Transverse colon (tissue), 3 donors: ENCODE results near the gene DNAJC5.

ENCODE experiments used
- EP300 ChIP-seq: sonication (generic); formaldehyde crosslinking; IDR thresholded peaks from one replicate; pipeline ENCODE4 v1.6.1; 2017; ENCODE audit warnings: antibody characterized with exemption, low read depth
- POLR2A ChIP-seq: fragments of 450-650 bp; IDR thresholded peaks from one replicate; pipeline ENCODE4 v1.6.1; 2016; ENCODE audit warnings: antibody characterized with exemption, mild to moderate bottlenecking, moderate library complexity
- TF ChIP-seq, protein P1 (sequence below), 5 experiments: fragments of 200-600 bp in 3 of 5; fragments of 450-650 bp in 2 of 5; sonication (generic) in 3 of 5; IDR thresholded peaks; 1 replicate in 2 of 5; 2 replicates in 3 of 5; pipeline ENCODE4 v1.5.1; 2016 to 2017; ENCODE audit warnings: antibody characterized with exemption in 5 of 5, inconsistent platforms in 3 of 5, mild to moderate bottlenecking in 2 of 5, moderate library complexity in 1 of 5

DNA sequence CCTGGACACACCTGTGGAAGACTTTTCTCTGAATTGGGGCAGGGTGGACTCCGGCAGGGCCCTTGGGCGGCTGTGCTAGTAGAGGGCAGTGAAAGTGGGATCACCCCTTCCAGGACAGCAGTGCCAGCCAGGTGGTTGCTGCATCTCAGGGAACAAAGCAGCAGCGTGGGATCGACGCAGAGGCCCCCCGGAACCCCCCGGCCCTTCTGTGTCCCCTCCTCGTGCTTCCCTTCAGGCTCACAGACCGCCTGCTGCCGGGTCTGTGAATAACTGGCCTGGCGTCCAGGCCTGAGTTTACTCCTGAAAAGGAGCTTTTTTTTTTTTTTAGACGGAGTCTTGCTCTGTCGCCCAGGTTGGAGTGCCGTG, 8.9 kb upstream of the DNAJC5 start:
- TF ChIP-seq, protein P1, sequence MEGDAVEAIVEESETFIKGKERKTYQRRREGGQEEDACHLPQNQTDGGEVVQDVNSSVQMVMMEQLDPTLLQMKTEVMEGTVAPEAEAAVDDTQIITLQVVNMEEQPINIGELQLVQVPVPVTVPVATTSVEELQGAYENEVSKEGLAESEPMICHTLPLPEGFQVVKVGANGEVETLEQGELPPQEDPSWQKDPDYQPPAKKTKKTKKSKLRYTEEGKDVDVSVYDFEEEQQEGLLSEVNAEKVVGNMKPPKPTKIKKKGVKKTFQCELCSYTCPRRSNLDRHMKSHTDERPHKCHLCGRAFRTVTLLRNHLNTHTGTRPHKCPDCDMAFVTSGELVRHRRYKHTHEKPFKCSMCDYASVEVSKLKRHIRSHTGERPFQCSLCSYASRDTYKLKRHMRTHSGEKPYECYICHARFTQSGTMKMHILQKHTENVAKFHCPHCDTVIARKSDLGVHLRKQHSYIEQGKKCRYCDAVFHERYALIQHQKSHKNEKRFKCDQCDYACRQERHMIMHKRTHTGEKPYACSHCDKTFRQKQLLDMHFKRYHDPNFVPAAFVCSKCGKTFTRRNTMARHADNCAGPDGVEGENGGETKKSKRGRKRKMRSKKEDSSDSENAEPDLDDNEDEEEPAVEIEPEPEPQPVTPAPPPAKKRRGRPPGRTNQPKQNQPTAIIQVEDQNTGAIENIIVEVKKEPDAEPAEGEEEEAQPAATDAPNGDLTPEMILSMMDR (IDR thresholded peaks at IDR 0.05): no peak
- no peak for TF ChIP-seq EP300
- TF ChIP-seq POLR2A: no peak
